Lower lobe of right lung (tissue), 2 donors: Measurements from ENCODE around the gene APH1B. TPM values are rescaled to one million over a fixed set of nuclear protein-coding genes. Genes with fewer than 3 reads are reported as not detected.

Experiments used
- ATAC-seq, 2 donors: fragments of 200-7000 bp; cut with Tn5 transposase; one replicate each; pipeline ENCODE4 v1.9.1; 2020 to 2022; ENCODE audit warnings: mild to moderate bottlenecking in 2 of 2, moderate library complexity in 2 of 2
- DNase-seq: peaks from one replicate; pipeline ENCODE4 v3.0.0-alpha.2; 2020
- H3K27ac ChIP-seq: fragments of 200-600 bp; one replicate; pipeline ENCODE4 v1.8.0; 2022
- H3K27me3 ChIP-seq: fragments of 200-600 bp; one replicate; pipeline ENCODE4 v1.8.0; 2022; ENCODE audit warnings: low read depth
- H3K36me3 ChIP-seq: fragments of 200-600 bp; one replicate; pipeline ENCODE4 v1.8.0; 2022; ENCODE audit warnings: mild to moderate bottlenecking
- H3K4me1 ChIP-seq: fragments of 200-600 bp; one replicate; pipeline ENCODE4 v1.8.0; 2022
- H3K4me3 ChIP-seq: fragments of 200-600 bp; one replicate; pipeline ENCODE4 v1.8.0; 2022; ENCODE audit warnings: mild to moderate bottlenecking
- H3K9me3 ChIP-seq: fragments of 200-600 bp; one replicate; pipeline ENCODE4 v1.8.0; 2022
- CTCF ChIP-seq: fragments of 200-600 bp; IDR thresholded peaks from one replicate; pipeline ENCODE4 v1.8.0; 2022; ENCODE audit warnings: antibody characterized with exemption, mild to moderate bottlenecking
- intact Hi-C: fragments of 100-400 bp; cut with DNase I; formaldehyde crosslinking; loops from one replicate; pipeline ENCODE4 v1.11.0; 2022
- total RNA-seq: library from RNA; stranded (reverse); fragmentation: NEBNext Ultra II Directional; extraction: Animal tissue kit (Norgen Biotek cat#: 25700); gene quantifications from one replicate; pipeline ENCODE4 v1.2.1, GENCODE V29; 2021
- donor health status: DM: no; HTN: yes; CAD: no; lungs with severe emphysema.

Gene APH1B
- total RNA-seq, 1 donor from 2014 or later, result 31.0 TPM

GRCh38 chr15:63348392-63348791, 71.0 kb downstream of the APH1B start:
- Histone ChIP-seq H3K36me3 (no peaks in the 10 kb centered on the region), H3K27ac (no peak overlapping the region), H3K4me3 (no peak overlapping the region), H3K9me3 (no peaks in the 10 kb centered on the region), H3K4me1 (peaks cover 4% of the 10 kb centered on the region), H3K27me3 (no peaks in the 10 kb centered on the region)
- intact Hi-C loops, result no loop called here
- ATAC-seq (peak; percentile 59 to 67), DNase-seq (peak; percentile 64)
- no peak for TF ChIP-seq CTCF

- intact Hi-C loops, result no loop called here
- no peak for DNase-seq
- no peak for TF ChIP-seq CTCF
- ATAC-seq, result no peak
- no peak overlapping the region for H3K4me3 ChIP-seq
- no peaks in the 10 kb centered on the region for H3K9me3 ChIP-seq
- H3K36me3 ChIP-seq, result no peaks in the 10 kb centered on the region
- peaks cover 4% of the 10 kb centered on the region for H3K4me1 ChIP-seq
- H3K27me3 ChIP-seq, result no peaks in the 10 kb centered on the region
- H3K27ac ChIP-seq, result no peak overlapping the region
These were observed 71.8 kb downstream of the APH1B start for GRCh38 chr15:63349156-63349555.

- intact Hi-C loops, result no loop called here
- Histone ChIP-seq H3K9me3 (no peaks in the 10 kb centered on the region), H3K36me3 (no peaks in the 10 kb centered on the region), H3K27ac (no peak overlapping the region), H3K4me1 (peaks cover 4% of the 10 kb centered on the region), H3K27me3 (no peaks in the 10 kb centered on the region), H3K4me3 (no peak overlapping the region)
- no peak for DNase-seq
- ATAC-seq, result no peak
- TF ChIP-seq CTCF, result no peak
These were observed 72.2 kb downstream of the APH1B start for GRCh38 chr15:63349621-63350020.

- no peak for TF ChIP-seq CTCF
- H3K27me3 ChIP-seq, result no peaks in the 10 kb centered on the region
- no peak overlapping the region for H3K27ac ChIP-seq
- DNase-seq (no peak), ATAC-seq (no peak)
- H3K4me3 ChIP-seq, result no peak overlapping the region
- H3K36me3 ChIP-seq, result no peaks in the 10 kb centered on the region
- intact Hi-C loops, result no loop called here
- peaks cover 4% of the 10 kb centered on the region for H3K4me1 ChIP-seq
- no peaks in the 10 kb centered on the region for H3K9me3 ChIP-seq
These were observed 72.8 kb downstream of the APH1B start for GRCh38 chr15:63350178-63350621.

- DNase-seq (no peak), ATAC-seq (no peak)
- H3K9me3 ChIP-seq, result no peaks in the 10 kb centered on the region
- no peaks in the 10 kb centered on the region for H3K27me3 ChIP-seq
- intact Hi-C loops, result no loop called here
- H3K4me3 ChIP-seq, result no peak overlapping the region
- no peaks in the 10 kb centered on the region for H3K36me3 ChIP-seq
- H3K27ac ChIP-seq, result no peak overlapping the region
- no peak for TF ChIP-seq CTCF
- H3K4me1 ChIP-seq, result peaks cover 4% of the 10 kb centered on the region
These were observed 73.8 kb downstream of the APH1B start for GRCh38 chr15:63351170-63351569.

- Histone ChIP-seq H3K27ac (no peak overlapping the region), H3K9me3 (no peaks in the 10 kb centered on the region), H3K36me3 (no peaks in the 10 kb centered on the region), H3K4me1 (peaks cover 4% of the 10 kb centered on the region), H3K27me3 (no peaks in the 10 kb centered on the region), H3K4me3 (no peak overlapping the region)
- no peak for DNase-seq
- no peak for ATAC-seq
- TF ChIP-seq CTCF, result no peak
- intact Hi-C loops, result no loop called here
These were observed 75.4 kb downstream of the APH1B start for GRCh38 chr15:63352808-63353207.
